Astrocyte of the hippocampus (primary cell): Measurements from ENCODE around the gene ABCC4.

Experiments
- DNase-seq: peaks from one replicate; pipeline ENCODE4 v3.0.0; 2011; ENCODE audit warnings: low read depth, low spot score

Gene ABCC4, protein sequence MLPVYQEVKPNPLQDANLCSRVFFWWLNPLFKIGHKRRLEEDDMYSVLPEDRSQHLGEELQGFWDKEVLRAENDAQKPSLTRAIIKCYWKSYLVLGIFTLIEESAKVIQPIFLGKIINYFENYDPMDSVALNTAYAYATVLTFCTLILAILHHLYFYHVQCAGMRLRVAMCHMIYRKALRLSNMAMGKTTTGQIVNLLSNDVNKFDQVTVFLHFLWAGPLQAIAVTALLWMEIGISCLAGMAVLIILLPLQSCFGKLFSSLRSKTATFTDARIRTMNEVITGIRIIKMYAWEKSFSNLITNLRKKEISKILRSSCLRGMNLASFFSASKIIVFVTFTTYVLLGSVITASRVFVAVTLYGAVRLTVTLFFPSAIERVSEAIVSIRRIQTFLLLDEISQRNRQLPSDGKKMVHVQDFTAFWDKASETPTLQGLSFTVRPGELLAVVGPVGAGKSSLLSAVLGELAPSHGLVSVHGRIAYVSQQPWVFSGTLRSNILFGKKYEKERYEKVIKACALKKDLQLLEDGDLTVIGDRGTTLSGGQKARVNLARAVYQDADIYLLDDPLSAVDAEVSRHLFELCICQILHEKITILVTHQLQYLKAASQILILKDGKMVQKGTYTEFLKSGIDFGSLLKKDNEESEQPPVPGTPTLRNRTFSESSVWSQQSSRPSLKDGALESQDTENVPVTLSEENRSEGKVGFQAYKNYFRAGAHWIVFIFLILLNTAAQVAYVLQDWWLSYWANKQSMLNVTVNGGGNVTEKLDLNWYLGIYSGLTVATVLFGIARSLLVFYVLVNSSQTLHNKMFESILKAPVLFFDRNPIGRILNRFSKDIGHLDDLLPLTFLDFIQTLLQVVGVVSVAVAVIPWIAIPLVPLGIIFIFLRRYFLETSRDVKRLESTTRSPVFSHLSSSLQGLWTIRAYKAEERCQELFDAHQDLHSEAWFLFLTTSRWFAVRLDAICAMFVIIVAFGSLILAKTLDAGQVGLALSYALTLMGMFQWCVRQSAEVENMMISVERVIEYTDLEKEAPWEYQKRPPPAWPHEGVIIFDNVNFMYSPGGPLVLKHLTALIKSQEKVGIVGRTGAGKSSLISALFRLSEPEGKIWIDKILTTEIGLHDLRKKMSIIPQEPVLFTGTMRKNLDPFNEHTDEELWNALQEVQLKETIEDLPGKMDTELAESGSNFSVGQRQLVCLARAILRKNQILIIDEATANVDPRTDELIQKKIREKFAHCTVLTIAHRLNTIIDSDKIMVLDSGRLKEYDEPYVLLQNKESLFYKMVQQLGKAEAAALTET (N-terminal part only)

DNA sequence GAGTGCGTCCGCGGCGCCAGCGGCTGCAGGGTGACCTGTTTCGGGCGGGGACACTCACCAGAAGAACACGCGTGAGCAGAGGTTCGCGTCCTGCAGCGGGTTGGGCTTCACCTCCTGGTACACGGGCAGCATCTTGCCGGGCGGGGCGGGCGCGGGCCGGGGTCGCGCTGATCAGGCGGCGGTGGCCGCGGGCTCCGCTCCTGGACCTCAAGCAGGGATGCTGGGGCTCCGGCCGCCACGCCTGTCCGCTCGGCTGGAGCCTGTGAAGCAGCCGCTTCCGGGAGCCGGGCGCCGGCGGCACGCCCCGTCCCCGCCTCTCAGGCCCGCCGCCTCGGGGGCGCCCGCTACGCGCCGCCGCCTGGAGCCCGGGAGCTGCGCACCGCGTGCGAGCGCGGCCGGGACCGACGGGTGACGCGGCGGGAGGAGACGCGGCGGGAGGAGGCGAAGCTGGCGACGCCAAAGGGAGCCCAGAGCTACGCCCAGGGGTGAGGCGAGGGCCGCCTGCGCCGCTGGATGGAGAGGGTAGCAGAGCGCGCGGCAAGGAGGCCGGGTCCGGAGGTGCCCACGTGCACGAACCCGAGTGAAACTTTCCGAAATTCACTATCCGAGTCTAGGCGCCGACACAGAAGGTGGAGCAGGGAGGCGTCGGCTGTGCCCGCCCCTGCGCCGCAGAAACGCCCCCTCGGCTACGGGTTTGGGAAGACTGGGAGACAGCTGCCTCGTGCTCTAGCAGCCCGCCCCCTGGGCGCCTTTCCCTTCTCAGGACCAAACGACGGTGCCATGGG lies at the start of gene ABCC4:
Gene ABCC4 (minus strand): TSS at position 269 of the 785 bp plus-strand sequence. CDS start 137 bp downstream, at position 132.
- peak; percentile 89 for DNase-seq

DNA sequence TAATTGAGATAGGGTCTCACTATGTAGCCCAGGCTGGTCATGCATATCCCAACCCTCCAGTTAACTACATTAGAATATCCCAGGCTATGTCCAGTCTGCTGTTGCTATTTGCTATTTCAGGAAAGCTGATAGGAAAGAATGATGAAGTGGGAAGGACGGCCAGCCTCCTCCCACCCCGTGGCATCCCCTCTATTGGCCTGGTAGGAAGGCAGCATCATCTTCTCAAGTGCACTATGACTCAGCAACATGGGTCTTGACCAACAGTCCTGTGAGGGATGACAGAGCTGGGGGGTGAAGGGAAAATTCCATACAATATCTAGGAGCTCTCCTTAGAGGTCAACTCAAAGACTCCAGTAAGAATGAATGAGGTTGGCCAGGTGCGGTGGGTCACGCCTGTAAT lies 48.0 kb upstream of the ABCC4 start:
- DNase-seq: no peak

DNA sequence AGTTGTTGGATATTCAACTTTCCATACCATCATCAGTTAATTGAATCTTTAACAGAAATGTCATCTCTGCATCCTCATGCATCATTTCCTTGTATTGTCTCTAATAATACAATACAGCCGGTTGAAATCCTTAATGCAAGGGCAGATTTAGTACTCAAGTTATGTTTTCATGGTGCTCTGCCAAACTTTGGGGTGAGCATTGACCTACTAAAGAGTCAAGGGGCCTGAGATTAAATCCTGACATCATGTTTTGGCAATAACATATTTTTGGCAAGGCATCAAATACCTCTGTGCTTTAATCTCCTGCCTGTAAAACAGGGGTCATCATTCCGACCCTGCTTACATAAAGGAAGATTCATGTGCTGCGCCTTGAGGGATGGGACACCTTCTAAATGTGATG lies 42.7 kb upstream of the ABCC4 start:
- DNase-seq: no peak

DNA sequence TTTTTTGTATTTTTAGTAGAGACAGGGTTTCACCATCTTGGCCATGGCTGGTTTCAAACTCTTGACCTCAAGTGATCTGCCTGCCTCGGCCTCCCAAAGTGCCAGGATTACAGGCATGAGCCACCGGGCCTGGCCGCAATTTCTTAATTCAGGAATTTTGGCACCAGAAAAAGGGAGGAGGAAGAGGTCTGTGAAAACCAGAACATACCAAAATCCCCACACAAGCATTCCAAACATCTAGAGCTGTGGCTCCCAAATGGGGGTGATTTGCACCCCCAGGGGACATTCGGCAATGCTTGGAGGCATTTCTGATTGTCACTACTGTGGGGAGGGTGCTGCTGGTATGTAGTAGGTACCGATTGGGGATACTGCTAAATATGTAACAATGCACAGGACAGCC lies 40.2 kb upstream of the ABCC4 start:
- DNase-seq: peak; percentile 87

DNA sequence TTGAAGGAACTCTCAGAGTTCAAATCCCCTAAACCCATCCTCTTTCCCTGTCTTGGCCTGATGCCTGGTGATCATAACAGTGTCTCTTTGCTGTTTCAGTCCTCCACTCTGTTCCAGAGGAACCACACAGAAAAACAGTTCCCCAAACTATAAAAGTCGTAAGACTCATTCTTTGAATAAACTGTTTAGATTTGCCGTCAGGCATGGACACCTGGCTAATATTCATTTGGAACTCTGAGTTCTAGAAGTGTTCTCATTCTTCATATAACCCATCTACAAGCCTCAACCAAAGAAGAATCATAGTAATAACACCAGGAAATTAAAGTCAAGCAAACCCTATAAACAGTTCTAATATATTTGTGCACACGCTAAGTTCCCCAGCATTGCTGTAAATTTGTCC lies 37.7 kb upstream of the ABCC4 start:
- DNase-seq: no peak

DNA sequence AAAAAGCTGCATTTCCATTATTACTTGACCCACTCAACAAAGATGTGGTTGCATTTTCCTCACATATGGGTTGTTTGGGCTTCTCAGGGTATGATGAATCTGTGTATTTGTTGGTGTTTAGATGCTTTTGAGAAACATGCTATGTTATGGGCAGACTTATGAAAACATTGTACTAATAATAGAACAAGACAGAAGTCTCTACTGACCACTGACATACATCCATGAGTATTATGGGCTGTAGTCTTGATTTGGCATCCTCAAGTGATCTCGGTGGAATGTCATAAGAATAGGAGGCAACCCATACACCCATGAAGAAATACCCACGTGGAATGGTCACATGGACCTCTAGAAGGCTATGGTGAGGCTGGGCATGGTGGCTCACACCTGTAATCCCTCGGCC lies 36.3 kb upstream of the ABCC4 start:
- DNase-seq: no peak

DNA sequence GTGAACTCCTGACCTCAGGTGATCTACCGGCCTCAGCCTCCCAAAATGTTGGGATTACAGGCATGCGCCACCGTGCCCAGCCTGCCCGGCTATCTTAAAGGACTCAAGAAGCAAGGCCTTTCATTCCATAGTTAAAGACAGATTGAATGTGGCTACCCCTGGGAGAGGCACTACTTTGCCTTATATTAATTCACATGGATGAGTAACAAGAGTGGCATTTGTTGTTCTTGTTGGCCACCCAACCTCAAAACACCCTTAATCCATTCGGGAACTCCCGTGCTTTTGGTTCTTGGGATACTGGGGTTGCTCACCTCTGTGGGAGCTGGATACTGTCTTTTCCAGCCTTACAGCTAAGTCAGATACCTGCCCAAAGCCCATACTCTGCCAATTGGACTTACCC lies 34.4 kb upstream of the ABCC4 start:
- DNase-seq: peak; percentile 71

DNA sequence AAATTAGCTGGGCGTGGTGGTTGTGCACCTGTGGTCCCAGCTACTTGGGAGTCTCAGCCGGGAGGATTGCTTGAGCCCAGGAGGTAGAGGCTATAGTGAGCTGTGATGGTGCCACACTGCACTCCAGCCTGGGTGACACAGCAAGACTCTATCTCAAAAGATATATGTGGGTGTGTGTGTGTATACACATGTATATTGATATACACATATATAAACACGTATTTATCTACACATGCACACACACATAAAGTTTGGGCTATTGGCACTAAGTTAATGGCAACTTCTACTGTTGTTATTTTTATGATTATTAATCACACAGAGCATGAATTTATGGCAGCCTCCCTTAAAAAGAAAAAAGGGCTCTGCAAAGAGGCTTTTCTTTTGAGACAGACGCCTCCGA lies 27.1 kb upstream of the ABCC4 start:
- no peak for DNase-seq

DNA sequence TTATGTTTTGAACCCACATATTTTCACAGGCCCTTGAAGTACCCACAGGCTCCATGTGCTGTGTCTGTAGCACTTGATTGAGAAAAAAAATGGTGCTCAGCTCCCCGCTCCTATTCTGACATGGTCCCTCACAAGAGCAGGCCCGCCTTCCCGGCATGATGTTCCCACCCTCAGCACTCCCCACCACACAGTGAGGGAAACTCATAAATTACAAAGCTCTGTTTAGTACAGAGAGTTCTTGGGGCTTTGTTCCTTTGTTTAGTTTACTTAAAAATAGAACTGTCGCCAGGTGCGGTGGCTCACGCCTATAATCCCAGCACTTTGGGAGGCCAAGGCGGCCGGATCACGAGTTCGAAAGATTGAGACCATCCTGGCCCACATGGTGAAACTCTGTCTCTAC lies 25.9 kb upstream of the ABCC4 start:
- no peak for DNase-seq

DNA sequence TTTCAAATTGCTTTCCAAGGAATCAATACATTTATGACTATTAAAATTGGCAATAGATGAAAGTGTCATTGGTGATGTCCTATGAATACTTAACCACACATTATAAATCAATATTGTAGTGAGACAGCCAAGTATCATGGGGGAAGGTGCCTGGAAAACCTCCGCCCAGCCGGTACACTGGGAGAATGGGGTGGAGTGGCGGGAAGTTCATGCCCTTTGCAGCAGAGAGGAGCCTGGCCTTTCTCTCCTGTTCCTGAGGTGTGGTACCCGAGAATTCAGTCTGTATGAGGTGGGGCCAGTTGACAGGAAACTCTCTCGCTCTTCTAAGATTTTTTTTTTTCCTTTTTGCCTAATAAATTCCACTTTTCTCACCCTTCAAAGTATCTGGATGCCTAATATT lies 25.4 kb upstream of the ABCC4 start:
- no peak for DNase-seq

DNA sequence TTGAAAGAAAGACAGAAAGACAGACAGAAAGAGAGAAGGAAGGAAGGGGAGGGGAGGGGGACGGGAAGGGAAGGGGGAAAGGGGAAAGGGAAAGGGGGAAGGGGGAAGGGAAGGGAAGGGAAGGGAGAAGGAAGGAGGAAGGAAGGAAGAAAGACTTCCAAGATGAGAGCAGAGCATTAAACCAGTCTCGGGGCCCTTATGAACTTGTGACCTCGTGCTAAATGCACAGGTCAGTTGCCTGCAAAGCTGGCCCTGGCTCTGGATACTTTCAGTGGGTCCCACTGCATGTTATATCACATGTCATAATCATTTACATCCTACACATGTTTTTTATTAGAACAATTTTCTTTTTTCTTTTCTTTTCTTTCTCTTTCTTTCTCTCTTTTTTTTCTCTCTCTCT lies 24.2 kb upstream of the ABCC4 start:
- no peak for DNase-seq

DNA sequence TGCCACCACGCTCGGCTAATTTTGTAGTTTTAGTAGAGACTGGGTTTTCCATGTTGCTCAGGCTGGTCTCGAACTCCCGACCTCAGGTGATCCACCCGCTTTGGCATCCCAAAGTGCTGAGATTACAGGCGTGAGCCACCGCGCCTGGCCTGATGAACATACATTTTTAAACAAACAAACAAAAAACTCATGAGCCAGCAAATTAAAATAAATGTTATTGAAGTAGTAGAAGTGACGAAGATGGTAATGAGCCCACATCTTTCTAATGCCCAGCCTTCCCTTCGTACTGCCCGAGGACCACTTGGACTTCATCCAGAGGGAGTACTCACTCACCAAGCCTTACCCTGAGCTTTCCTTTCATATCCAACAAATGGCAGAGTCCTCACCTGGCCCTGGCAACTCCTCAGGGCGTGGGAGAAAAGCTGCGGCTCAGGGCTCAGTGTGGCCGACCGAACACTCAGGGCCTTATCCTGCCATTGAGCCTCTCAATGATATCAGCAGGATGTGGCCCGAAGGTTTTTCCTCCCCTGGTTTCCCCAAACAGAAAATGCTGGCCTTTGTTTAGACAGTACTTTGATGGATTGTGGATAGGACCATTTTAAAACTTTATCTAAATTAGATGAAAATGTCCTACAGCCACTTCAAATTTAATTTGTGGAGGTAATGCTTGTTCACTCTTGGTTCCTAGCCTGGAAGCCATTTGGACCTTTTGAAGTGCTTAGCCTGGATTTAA lies 22.8 kb upstream of the ABCC4 start:
- peak; percentile 18 for DNase-seq

DNA sequence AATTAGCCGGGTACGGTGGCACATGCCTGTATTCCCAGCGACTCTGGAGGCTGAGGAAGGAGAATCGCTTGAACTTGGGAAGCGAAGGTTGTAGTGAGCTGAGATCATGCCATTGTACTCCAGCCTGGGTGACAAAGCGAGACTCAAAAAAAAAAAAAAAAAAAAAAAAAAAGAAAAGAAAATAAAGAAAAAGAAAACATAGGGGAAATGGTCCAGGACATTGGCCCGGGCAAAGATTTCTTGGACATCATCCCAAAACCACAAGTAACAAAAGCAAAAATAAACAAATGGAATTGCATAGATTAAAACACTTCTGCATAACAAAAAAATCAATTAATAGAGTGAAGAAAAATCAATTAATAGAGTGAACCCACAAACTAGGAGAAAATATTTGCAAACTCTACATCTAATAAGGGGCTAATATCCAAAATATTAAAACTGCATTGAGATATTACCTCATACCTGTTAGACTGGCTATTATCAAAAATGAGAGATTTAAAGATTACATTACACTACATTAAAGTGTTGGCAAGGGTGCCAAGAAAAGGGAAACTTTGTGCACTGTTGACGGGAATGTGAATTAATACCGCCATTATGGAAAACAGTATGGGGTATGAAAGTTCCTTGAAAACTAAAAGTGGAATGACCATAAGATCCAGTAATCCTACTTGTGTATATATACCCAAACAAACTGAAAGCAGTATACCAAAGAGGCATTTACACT lies 18.5 kb upstream of the ABCC4 start:
- DNase-seq: peak; percentile 61

DNA sequence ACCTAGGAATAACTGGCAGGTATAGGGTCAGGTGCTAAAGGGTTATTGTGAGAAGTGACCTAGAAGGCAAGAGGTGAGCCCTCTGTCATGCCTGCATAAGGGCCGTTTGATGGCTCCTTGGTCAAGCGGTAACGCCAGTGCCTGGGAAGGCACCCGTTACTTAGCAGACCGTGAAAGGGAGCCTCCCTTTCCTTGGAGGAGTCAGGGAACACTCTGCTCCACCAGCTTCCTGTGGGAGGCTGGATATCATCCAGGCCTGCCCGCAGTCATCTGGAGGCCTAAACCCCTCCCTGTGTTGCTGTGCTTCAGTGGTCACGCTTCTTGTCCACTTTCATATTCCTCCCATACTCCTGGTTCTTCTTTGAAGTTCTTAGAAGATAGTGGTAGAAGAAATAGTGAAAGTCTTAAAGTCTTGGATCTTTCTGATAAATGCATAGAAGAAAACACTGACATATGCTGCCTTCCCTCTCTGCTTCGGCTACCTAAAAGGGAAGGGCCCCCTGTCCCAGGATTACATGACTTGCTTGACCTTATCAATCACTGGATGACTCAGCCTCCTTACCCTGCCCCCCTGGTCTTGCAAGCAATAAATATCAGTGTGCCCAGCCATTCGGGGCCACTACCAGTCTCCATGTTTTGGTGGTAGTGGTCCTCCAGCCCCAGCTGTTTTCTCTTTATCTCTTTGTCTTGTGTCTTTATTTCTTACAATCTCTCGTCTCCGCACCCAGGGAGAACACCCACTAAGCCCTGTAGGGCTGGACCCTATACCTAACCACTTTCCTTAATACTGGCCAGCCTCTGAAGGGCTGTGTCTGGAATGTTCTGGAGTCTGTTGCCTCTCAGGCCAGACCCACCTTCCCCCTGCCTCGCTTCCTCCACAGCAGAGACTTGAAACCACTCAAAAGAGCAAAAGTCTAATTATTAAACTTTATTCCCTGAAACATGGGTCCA lies 16.1 kb upstream of the ABCC4 start:
- DNase-seq: peak; percentile 47

DNA sequence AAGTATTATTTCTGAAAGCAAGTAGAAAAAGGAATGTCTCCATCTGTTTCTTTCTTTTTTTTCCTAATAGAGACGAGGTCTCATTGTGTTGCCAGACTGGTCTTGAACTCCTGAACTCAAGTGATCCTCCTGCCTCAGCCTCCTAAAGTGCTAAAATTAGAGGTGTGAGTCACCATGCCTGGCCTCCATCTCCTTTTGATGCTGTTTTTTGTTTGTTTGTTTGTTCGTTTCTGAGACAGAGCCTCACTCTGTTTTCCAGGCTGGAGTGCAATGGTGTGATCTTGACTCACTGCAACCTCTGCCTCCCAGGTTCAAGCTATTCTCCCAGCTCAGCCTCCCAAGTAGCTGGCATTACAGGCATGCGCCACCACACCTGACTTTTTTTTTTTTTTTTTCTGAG lies 14.5 kb upstream of the ABCC4 start:
- no peak for DNase-seq

DNA sequence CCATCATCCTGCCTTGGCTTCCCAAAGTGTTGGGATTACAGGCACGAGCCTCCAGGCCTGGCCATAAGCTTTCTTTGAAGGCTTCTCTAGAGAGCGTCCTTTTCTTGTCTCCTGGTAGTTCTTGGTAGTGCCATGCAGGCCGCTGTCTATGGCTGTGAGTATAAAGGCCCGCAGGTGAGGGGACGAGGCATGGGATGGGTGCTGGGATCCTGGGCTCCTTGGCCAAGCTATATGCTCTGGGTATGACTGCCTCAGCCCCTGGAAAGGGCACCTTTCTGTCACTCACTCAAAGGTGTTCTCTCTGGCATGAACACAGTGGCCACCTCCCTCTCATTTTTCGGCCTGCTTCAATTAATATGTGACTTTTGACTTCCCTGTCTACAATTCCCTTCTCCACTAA lies 6.3 kb upstream of the ABCC4 start:
- DNase-seq: no peak

DNA sequence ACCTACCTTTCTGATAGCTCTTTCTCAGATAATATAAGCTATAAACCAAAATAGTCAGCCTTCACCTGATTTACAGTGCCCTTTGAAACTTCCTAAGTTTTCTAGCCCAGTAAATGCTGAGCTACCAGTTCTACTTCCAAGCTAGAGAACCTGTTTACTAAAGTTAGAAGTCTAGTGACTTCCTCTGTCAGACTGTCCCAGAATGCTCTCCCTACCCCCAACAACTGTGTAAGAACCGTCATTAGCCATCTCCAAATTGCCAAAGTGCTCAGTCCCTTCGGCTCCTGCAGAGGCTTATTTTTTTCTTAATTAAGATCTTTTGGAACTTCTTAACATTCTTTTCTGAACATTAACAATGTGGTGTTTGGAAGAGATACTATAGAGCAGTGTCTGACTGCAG lies 3.2 kb upstream of the ABCC4 start:
- DNase-seq: no peak

DNA sequence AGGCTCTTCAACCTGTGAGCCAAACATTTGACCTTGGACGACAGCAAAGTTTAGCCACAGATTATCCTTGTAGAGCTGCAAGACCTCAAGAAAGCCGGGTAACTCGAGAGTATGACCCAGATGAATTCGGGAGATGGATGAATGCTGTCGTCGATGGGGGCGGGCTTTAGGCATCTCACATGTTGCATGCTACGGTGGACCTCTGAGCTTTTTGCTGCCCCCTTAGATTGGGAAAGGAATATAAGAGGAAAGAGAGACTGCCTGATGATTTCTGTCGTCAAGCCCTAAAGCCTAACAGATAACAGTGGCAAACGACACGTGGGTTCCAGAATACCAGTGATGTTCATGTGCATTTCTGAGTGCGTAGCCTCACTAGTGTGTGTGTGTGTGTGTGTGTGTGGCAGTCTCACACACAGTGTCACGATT lies 730 bp upstream of the ABCC4 start:
- no peak for DNase-seq
